ENCODE results near the gene LPCAT3.

DNA sequence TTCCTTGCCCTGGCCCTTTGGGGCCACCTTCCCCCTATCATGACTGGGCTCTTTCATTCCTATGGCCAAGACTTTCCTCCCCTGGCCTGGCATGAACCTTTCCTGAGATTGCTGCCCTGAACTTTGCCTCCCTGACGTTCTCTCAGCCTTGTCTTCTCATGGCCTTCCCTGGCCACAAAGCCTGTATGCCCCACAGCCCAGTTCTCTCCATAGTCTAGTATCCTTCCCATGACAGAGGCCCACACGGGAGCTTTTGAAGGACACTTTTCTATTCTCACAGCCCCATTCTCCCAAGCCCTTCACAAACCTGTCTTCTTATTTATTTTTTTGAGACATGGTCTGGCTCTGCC lies 79.1 kb downstream of the LPCAT3 start:
- TF ChIP-seq, protein P1, sequence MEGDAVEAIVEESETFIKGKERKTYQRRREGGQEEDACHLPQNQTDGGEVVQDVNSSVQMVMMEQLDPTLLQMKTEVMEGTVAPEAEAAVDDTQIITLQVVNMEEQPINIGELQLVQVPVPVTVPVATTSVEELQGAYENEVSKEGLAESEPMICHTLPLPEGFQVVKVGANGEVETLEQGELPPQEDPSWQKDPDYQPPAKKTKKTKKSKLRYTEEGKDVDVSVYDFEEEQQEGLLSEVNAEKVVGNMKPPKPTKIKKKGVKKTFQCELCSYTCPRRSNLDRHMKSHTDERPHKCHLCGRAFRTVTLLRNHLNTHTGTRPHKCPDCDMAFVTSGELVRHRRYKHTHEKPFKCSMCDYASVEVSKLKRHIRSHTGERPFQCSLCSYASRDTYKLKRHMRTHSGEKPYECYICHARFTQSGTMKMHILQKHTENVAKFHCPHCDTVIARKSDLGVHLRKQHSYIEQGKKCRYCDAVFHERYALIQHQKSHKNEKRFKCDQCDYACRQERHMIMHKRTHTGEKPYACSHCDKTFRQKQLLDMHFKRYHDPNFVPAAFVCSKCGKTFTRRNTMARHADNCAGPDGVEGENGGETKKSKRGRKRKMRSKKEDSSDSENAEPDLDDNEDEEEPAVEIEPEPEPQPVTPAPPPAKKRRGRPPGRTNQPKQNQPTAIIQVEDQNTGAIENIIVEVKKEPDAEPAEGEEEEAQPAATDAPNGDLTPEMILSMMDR (conservative IDR thresholded peaks at IDR 0.05; ENCODE audit: low read depth, low read length): no peak
- TF ChIP-seq EZH2 (IDR thresholded peaks at IDR 0.05; ENCODE audit: low read length, unreplicated experiment) (no peak), EZH2phosphoT487 (IDR thresholded peaks at IDR 0.05; ENCODE audit: borderline replicate concordance, low read length) (no peak)

Measured in PC-3 (cell line).